ENCODE data around the gene MSL1. TPM values are rescaled to one million over a fixed set of nuclear protein-coding genes. Genes with fewer than 3 reads are reported as not detected.
A peak's percentile ranks its signal among the peaks of the same experiment; 100 is the strongest.

The MSL1 gene
- total and polyA plus RNA-seq, 8 donors = 21.0 to 105 (median 33.5) TPM

DNA sequence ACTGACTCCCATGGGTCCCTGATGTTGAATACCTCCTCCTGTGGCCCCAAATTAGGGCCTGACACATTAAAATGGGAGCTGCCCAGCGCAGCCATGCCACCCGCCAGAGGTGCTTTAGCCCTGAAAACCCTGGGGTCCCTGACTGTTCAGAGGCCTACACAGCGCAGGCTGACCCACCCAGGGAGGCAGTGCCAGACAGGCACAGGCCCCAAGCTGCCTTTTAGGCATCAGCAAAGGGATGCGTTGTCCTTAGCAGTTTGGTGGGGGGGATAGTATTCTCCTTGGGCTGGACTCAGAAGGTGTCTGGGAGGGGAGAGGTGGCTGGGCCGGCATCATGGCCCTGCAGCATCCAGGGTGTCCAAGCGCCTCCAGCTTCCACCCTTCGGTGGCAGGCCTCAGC, 56.9 kb downstream of the MSL1 start:
- Histone ChIP-seq H3K27ac (no peak overlapping the region), H3K27me3 (no peaks in the 10 kb centered on the region), H3K4me1 (peaks cover 0 to 11% (median 0%) of the 10 kb centered on the region in 3 donors), H3K9me3 (no peaks in the 10 kb centered on the region), H3K36me3 (no peaks in the 10 kb centered on the region), H3K4me3 (peak overlapping the region in 1 of 4 donors; percentile 63)
- ATAC-seq (no peak), FAIRE-seq (no peak), DNase-seq (no peak)
- TF ChIP-seq, protein P1, sequence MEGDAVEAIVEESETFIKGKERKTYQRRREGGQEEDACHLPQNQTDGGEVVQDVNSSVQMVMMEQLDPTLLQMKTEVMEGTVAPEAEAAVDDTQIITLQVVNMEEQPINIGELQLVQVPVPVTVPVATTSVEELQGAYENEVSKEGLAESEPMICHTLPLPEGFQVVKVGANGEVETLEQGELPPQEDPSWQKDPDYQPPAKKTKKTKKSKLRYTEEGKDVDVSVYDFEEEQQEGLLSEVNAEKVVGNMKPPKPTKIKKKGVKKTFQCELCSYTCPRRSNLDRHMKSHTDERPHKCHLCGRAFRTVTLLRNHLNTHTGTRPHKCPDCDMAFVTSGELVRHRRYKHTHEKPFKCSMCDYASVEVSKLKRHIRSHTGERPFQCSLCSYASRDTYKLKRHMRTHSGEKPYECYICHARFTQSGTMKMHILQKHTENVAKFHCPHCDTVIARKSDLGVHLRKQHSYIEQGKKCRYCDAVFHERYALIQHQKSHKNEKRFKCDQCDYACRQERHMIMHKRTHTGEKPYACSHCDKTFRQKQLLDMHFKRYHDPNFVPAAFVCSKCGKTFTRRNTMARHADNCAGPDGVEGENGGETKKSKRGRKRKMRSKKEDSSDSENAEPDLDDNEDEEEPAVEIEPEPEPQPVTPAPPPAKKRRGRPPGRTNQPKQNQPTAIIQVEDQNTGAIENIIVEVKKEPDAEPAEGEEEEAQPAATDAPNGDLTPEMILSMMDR (IDR thresholded peaks at IDR 0.05) = no peak
- 93 to 98% methylated on average over 7 of the region's 7 CpGs for WGBS, 2 donors
- intact Hi-C loops (cut with DNase I) = no loop called here

DNA sequence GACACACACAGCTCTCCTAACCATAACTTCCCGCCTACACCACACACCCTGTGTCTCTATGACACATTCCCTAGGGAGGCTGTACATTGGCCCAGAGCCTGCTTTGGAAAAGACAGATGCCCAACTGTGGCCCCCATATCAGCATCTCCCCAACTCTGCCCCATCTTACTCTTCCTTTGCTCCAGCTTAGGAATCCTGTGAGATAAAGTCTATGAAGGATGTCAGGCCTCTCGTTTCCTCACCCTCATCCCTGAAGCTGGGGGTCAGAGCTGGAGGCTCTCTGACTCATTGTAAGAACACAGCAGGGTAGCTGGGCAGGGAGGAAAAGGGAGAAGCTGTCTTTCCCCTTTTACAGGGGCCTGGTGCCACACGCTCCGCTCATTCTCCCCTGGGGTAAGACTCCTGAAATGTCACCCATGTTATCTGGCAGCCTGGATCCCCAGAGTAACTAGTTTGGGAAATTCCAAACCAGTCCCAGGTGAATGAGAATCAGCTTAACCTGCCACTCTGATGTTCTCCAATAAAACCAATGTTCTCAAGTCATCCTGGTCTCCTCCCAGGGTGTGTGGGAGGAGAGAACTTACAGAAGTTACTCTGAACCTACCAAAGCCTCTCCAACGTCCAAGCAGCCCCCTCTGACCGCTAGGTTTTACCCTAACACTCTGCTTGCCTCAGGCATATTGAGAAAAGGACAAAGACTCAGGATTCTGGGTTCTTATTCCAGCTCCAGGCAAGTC, 58.3 kb downstream of the MSL1 start:
- TF ChIP-seq, protein P1 (IDR thresholded peaks at IDR 0.05) = no peak
- 81 to 83% methylated on average over 6 of the region's 6 CpGs for WGBS, 2 donors
- no peaks in the 10 kb centered on the region for H3K36me3 ChIP-seq
- peak overlapping the region in 1 of 4 donors; percentile 27 for H3K27ac ChIP-seq
- H3K4me3 ChIP-seq = no peak overlapping the region
- FAIRE-seq (no peak), ATAC-seq (no peak), DNase-seq (no peak)
- intact Hi-C loops (cut with DNase I) = no loop called here
- peaks cover 0 to 11% (median 0%) of the 10 kb centered on the region in 3 donors for H3K4me1 ChIP-seq
- H3K9me3 ChIP-seq = no peaks in the 10 kb centered on the region
- no peaks in the 10 kb centered on the region for H3K27me3 ChIP-seq

DNA sequence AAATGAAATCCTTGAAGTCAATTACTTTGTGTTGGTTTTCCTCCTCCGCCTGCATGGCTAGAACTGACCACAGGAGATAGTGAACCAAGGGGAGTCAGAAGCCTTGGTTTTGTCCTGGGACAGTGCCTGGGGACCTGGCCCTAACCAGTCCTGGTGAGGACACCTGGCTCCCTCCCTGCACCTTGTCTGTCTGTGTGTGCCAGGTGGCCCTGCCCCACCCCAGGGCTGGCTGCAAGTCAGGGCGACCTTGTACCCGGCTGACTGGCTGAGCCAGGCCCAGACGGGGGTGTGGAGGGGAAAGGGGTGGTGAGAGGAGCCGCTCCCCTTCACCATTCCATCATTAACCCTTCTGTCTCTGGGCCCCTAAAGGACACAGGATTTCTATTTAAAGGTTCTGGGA, 58.9 kb downstream of the MSL1 start:
- no peak overlapping the region for H3K4me3 ChIP-seq
- H3K9me3 ChIP-seq = no peaks in the 10 kb centered on the region
- peaks cover 0 to 11% (median 0%) of the 10 kb centered on the region in 3 donors for H3K4me1 ChIP-seq
- DNase-seq (peak; percentile 63 to 83 (median 74)), ATAC-seq (peak; percentile 53 to 82 (median 62)), FAIRE-seq (no peak)
- H3K27me3 ChIP-seq = no peaks in the 10 kb centered on the region
- intact Hi-C loops (cut with DNase I) = no loop called here
- H3K36me3 ChIP-seq = no peaks in the 10 kb centered on the region
- H3K27ac ChIP-seq = peak overlapping the region in 1 of 4 donors; percentile 27
- TF ChIP-seq, protein P1 (IDR thresholded peaks at IDR 0.05) = no peak
- 15 to 25% methylated on average over 5 of the region's 5 CpGs for WGBS, 2 donors

DNA sequence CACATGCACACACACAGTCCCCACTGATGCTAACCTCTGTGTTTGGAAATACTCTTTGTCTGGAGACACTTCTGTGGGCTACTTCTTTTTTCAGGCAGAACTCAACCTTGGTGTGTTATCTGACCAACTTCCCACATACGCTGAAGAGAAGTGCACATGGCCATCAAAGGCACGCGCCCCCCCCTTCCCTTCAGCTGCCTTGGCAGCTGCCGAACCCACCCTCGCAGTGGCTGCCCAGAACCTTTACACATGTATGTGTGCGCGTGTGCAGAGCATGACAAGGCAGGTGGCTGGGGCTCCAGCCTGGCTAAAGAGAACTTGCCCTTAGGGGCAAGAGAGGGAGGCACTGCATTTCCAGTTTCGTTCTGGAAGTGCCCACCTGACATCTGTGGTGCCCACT, 59.4 kb downstream of the MSL1 start:
- no peak for DNase-seq
- H3K4me1 ChIP-seq = peaks cover 0 to 11% (median 0%) of the 10 kb centered on the region in 3 donors
- ATAC-seq = no peak
- intact Hi-C loops (cut with DNase I) = no loop called here
- TF ChIP-seq, protein P1 (IDR thresholded peaks at IDR 0.05) = no peak
- no peaks in the 10 kb centered on the region for H3K27me3 ChIP-seq
- 45 to 61% methylated on average over 8 of the region's 8 CpGs for WGBS, 2 donors
- no peak overlapping the region for H3K27ac ChIP-seq
- no peaks in the 10 kb centered on the region for H3K36me3 ChIP-seq
- H3K4me3 ChIP-seq = no peak overlapping the region
- H3K9me3 ChIP-seq = no peaks in the 10 kb centered on the region
- FAIRE-seq = no peak

DNA sequence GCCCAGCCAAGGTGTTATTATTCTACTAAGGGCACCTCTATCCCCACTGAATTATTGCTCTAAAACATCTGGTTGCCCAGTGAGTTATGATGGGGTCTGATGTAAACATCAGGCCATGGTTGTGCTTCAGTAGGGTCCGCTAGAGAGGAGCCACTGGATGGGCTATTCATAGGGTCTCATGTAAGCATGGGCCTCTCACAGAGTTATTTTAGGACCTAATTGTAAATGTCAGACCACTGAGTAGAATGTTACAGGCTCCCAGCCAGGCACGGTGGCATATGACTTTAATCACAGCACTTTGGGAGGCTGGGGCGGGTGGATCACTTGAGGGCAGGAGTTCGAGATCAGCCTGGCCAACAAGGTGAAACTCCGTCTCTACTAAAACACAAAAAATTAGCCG, 60.8 kb downstream of the MSL1 start:
- WGBS, 2 donors = 88 to 94% methylated on average over 6 of the region's 6 CpGs
- FAIRE-seq (no peak), ATAC-seq (no peak), DNase-seq (no peak)
- TF ChIP-seq, protein P1 (IDR thresholded peaks at IDR 0.05) = no peak
- Histone ChIP-seq H3K36me3 (no peaks in the 10 kb centered on the region), H3K4me3 (no peak overlapping the region), H3K4me1 (peaks cover 0 to 8% (median 0%) of the 10 kb centered on the region in 3 donors), H3K27ac (no peak overlapping the region), H3K27me3 (no peaks in the 10 kb centered on the region), H3K9me3 (no peaks in the 10 kb centered on the region)
- intact Hi-C loops (cut with DNase I) = no loop called here

Data from pancreas (tissue), 10 donors.